ENCODE data around the gene BPHL.
"Not testable (repeated sequence)": the region's sequence is repeated elsewhere in the genome, so short reads cannot be mapped to it uniquely, and the experiment has no call there.

The BPHL gene

GRCh38 chr6:3176562-3177355, 58.2 kb downstream of the BPHL start:
- no peak for DNase-seq (ENCODE audit: extremely low read depth in 1 of 2, low read depth in 1 of 2)

DNA sequence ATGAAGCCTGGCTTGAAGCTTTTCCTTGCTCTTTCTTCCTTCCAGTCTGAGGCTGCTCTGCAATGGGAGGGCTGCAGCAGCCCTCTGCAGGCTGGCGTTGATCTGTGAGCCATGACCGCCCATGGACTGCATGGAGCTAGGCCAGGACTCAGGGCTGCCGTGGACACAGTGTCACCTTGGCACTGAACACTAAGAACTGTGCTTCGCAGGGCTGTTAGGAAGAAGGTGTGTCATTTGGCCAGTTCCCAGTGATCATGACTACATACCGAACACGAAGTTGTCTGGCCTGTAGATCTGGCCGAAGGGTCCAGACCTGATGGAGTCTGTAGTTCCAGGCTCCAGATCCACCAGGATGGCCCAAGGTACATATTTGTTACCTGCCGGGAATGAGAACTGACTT, 60.2 kb downstream of the BPHL start:
- DNase-seq (ENCODE audit: extremely low read depth in 1 of 2, low read depth in 1 of 2), result not testable (repeated sequence)

DNA sequence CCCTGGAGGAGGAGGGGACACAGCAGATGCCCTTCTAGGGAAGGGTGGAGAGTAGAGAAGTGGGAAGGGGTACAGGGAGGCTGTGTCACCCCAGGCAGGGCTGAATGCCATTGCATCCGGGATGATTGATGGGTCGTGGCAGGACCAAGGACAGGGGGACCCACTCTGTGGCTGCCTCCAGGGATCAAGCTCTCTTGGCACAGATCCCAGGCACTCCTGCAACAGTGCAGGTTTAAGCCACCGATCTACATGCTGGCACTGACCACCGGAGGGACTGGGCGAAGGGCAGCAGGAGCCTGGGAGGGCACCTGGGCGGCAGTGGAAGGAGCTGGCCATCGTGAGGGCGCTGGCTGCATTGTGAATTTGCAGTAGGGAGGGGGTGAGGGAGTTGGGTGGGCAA, 61.4 kb downstream of the BPHL start:
- DNase-seq (ENCODE audit: extremely low read depth in 1 of 2, low read depth in 1 of 2), result not testable (repeated sequence)

DNA sequence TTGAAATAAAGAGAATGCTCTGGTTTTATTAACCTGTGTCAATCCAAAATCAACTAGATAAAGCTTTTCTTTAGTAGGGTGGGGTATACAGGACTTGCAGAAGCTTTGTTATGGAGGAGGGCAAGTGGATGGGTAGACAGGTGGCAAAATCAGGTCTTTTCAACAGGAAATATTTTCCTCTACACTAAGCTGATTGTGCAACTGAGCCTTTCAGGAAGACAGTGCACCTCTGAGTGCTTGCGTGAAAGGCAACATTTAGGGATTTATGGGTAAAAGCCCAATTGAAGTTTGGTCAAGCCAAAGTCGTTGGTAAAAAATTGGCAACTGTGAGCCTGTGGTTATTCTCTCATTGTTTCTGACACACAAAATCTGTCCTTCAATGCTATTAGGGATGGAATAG, 62.6 kb downstream of the BPHL start:
- DNase-seq (ENCODE audit: extremely low read depth in 1 of 2, low read depth in 1 of 2), result no peak

DNA sequence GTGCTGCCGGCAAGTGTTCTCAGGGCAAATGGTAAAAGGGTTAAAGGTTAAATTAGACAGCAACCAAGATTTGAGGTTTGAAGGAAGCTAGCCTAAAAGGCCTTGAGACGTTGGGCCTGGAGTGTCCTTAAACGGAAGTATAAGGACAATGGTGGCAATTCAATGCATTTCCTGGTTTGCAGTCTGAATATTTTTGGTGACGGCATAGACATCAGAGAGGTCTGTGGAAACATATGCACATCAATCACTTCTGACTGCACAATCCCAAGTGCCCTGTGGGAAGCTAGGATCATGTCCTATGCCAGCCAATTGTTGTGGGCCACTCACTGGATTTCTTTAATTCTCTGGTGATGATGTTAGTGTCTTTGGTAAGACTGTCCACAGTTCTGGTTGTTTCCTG, 64.6 kb downstream of the BPHL start:
- DNase-seq (ENCODE audit: extremely low read depth in 1 of 2, low read depth in 1 of 2), result no peak

- DNase-seq (ENCODE audit: extremely low read depth in 1 of 2, low read depth in 1 of 2), result no peak
These were observed 68.5 kb downstream of the BPHL start for GRCh38 chr6:3186974-3187382.

- DNase-seq (ENCODE audit: extremely low read depth in 1 of 2, low read depth in 1 of 2), result no peak
These were observed 69.8 kb downstream of the BPHL start for GRCh38 chr6:3188262-3188661.

DNA sequence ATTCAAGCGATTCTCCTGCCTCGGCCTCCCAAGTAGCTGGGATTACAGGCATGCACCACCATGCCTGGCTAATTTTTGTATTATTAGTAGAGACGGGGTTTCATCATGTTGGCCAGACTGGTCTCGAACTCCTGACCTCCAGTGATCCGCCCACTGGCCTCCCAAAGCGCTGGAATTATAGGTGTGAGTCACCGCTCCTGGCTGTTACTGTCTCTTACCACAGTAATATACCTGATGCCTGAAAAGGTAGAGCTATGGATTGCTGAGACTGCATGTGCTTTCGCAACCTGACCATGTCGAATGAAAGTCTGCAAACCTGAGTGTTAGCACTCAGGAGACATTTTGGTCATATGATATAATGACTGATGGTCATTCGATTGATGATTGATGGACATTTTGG, 70.7 kb downstream of the BPHL start:
- not testable (repeated sequence) for DNase-seq (ENCODE audit: extremely low read depth in 1 of 2, low read depth in 1 of 2)

GRCh38 chr6:3190056-3190455, 71.5 kb downstream of the BPHL start:
- DNase-seq (ENCODE audit: extremely low read depth in 1 of 2, low read depth in 1 of 2), result no peak

- DNase-seq (ENCODE audit: extremely low read depth in 1 of 2, low read depth in 1 of 2), result no peak
These were observed 72.3 kb downstream of the BPHL start for GRCh38 chr6:3190779-3191178.

GRCh38 chr6:3193102-3193849, 74.8 kb downstream of the BPHL start:
- DNase-seq (ENCODE audit: extremely low read depth in 1 of 2, low read depth in 1 of 2), result no peak

- no peak for DNase-seq (ENCODE audit: extremely low read depth in 1 of 2, low read depth in 1 of 2)
These were observed 76.3 kb downstream of the BPHL start for GRCh38 chr6:3194535-3195419.

GRCh38 chr6:3195420-3195694, 76.8 kb downstream of the BPHL start:
- DNase-seq (ENCODE audit: extremely low read depth in 1 of 2, low read depth in 1 of 2), result no peak

GRCh38 chr6:3195695-3196497, 77.4 kb downstream of the BPHL start:
- DNase-seq (ENCODE audit: extremely low read depth in 1 of 2, low read depth in 1 of 2), result no peak

- DNase-seq (ENCODE audit: extremely low read depth in 1 of 2, low read depth in 1 of 2), result no peak
These were observed 78.3 kb downstream of the BPHL start for GRCh38 chr6:3196770-3197169.

- not testable (repeated sequence) for DNase-seq (ENCODE audit: extremely low read depth in 1 of 2, low read depth in 1 of 2)
These were observed 79.2 kb downstream of the BPHL start for GRCh38 chr6:3197734-3198133.

DNA sequence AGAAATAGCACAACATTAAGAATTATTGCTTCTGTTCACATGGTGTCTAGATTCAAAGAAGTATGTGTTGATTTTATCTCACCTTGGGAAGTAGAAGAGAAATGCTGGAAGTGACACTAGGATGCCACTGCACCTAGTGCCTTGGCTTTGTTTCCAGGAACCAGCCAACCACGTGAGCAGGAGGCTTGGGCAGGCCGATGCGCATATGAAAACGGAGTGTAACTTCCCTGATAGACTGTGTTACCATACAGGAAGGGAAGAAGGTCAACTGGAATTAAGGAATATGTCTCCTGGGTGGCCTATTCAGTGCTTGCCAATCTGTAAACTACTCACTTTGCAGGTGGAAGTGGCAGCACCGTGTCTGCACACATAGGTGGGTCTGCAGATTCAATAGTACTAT, 80.9 kb downstream of the BPHL start:
- DNase-seq (ENCODE audit: extremely low read depth in 1 of 2, low read depth in 1 of 2), result no peak

DNA sequence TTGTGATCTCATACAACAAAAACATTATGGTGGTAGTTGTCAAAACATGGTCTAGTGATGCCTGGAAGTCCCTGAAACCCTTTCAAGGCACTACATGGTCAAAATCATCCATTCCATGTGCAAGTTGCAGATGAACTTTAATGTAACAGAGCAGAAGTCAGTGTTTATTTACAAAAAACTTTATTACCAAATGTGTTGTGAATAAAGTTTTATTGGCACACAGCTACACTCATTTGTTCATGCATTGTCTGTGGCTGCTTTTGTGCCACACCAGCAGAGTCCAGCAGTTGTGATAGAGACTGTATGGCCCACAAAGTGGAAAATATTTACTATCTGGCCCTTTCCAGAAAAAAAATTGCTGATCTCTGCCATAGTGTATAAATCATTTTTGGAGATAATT, 82.2 kb downstream of the BPHL start:
- no peak for DNase-seq (ENCODE audit: extremely low read depth in 1 of 2, low read depth in 1 of 2)

- DNase-seq (ENCODE audit: extremely low read depth in 1 of 2, low read depth in 1 of 2), result no peak
These were observed 82.9 kb downstream of the BPHL start for GRCh38 chr6:3201388-3201787.
